HCT116 (cell line): Measurements from ENCODE around the gene EVA1A. TPM values are rescaled to one million over a fixed set of nuclear protein-coding genes. Genes with fewer than 3 reads are reported as not detected.

Experiments
- ATAC-seq: fragments of 200-7000 bp; cut with Tn5 transposase; 2 replicates; pipeline ENCODE4 v1.9.1; 2020; ENCODE audit warnings: mild to moderate bottlenecking, moderate library complexity
- BruUV-seq: library from RNA; stranded (reverse); fragments of 400-500 nt; replicated peaks from 2 replicates; lab custom pipeline; 2021; lab: Mats Ljungman, UMichigan
- CTCF ChIA-PET: fragments of 300-600 bp; sonication (Branson Sonifier 250); formaldehyde crosslinking; loops from one replicate; lab custom pipeline; 2021; ENCODE audit warnings: antibody characterized with exemption; lab: Charles Lee
- POLR2A ChIA-PET: fragments of 300-600, 350-600 bp; sonication (Branson Sonifier 250); formaldehyde crosslinking; loops from one replicate; lab custom pipeline; 2021; ENCODE audit warnings: antibody characterized with exemption; lab: Charles Lee
- RAD21 ChIA-PET, 2 experiments: fragments of 300-600 bp; sonication (Branson Sonifier 250); formaldehyde crosslinking; loops; one replicate each; lab custom pipeline; 2023; ENCODE audit warnings: low total read pairs in 2 of 2; ENCODE audit not compliant: uncharacterized antibody in 2 of 2, unreplicated experiment in 2 of 2, low non-redundant PET in 1 of 2; lab: Charles Lee
- DNase-seq: peaks from one replicate; pipeline ENCODE4 v3.0.0-alpha.2; 2010; ENCODE audit warnings: low read depth, low spot score
- H2AFZ ChIP-seq: fragments of 200-600 bp; shearing (Covaris generic), sonication (generic); 2 replicates; pipeline ENCODE4 v1.6.1; 2017; ENCODE audit warnings: low read depth, mixed run types, mixed read lengths, antibody characterized with exemption, low read length; ENCODE audit not compliant: poor library complexity, severe bottlenecking
- H3K27ac ChIP-seq: 2 replicates; pipeline ENCODE4 v1.5.1; 2012; ENCODE audit warnings: low read depth, low read length
- H3K27me3 ChIP-seq: fragments of 200-600 bp; sonication (generic); 2 replicates; pipeline ENCODE4 v1.6.1; 2016; ENCODE audit warnings: mixed run types, low read length, mixed read lengths; ENCODE audit not compliant: insufficient read depth
- H3K36me3 ChIP-seq, 2 experiments: fragments of 200-500 bp in 1 of 2; fragments of 200-600 bp in 1 of 2; sonication (Bioruptor generic) in 1 of 2; sonication (generic) in 1 of 2; 2 replicates each; pipeline versions ENCODE4 v1.5.1 to v1.6.1; 2014 to 2016; ENCODE audit warnings: low read length in 2 of 2, inconsistent platforms in 1 of 2, mixed read lengths in 1 of 2, mixed run types in 1 of 2; ENCODE audit not compliant: insufficient read depth in 2 of 2, control insufficient read depth in 1 of 2
- H3K4me1 ChIP-seq, 2 experiments: fragments of 200-600 bp in 1 of 2; sonication (generic) in 1 of 2; 2 replicates each; pipeline versions ENCODE4 v1.5.1 to v1.6.1; 2012 to 2017; ENCODE audit warnings: low read length in 2 of 2, inconsistent platforms in 1 of 2, mild to moderate bottlenecking in 1 of 2, mixed read lengths in 1 of 2, mixed run types in 1 of 2, moderate library complexity in 1 of 2; ENCODE audit not compliant: insufficient read depth in 2 of 2, control insufficient read depth in 1 of 2
- H3K4me2 ChIP-seq: fragments of 200-600 bp; sonication (generic); 2 replicates; pipeline ENCODE4 v1.6.1; 2017; ENCODE audit warnings: mixed run types, low read length, mixed read lengths
- H3K4me3 ChIP-seq, 2 experiments: fragments of 200-600 bp in 1 of 2; sonication (generic) in 1 of 2; replicated peaks in 1 of 2; 2 replicates each; pipeline ENCODE4 v1.5.1; 2011 to 2016; ENCODE audit warnings: low read length in 2 of 2, control low read depth in 1 of 2, low read depth in 1 of 2, mild to moderate bottlenecking in 1 of 2, mixed read lengths in 1 of 2, mixed run types in 1 of 2
- H3K79me2 ChIP-seq: fragments of 200-600 bp; sonication (generic); 2 replicates; pipeline ENCODE4 v1.6.1; 2017; ENCODE audit warnings: mild to moderate bottlenecking, mixed run types, low read length, moderate library complexity, mixed read lengths; ENCODE audit not compliant: insufficient read depth
- H3K9ac ChIP-seq: fragments of 200-600 bp; sonication (generic); 2 replicates; pipeline ENCODE4 v1.6.1; 2016; ENCODE audit warnings: low read length, mixed read lengths
- H3K9me2 ChIP-seq: fragments of 200-600 bp; sonication (generic), shearing (Covaris generic); 2 replicates; pipeline ENCODE4 v1.6.1; 2017; ENCODE audit warnings: mixed run types, mild to moderate bottlenecking, moderate library complexity; ENCODE audit not compliant: insufficient read depth
- H3K9me3 ChIP-seq, 2 experiments: fragments of 200-500 bp in 1 of 2; fragments of 200-600 bp in 1 of 2; sonication (Bioruptor generic) in 1 of 2; sonication (generic) in 1 of 2; 2 replicates each; pipeline ENCODE4 v1.6.1; 2014 to 2017; ENCODE audit warnings: low read length in 2 of 2, mixed read lengths in 2 of 2, inconsistent platforms in 1 of 2, low read depth in 1 of 2, mild to moderate bottlenecking in 1 of 2, mixed run types in 1 of 2, moderate library complexity in 1 of 2; ENCODE audit not compliant: control insufficient read depth in 1 of 2, insufficient read depth in 1 of 2
- H4K20me1 ChIP-seq: fragments of 200-600 bp; sonication (generic), shearing (Covaris generic); 2 replicates; pipeline ENCODE4 v1.6.1; 2017; ENCODE audit warnings: mixed run types, mild to moderate bottlenecking, moderate library complexity; ENCODE audit not compliant: insufficient read depth
- CBX3 ChIP-seq: IDR thresholded peaks from 2 replicates; pipeline ENCODE4 v1.6.1; 2012; ENCODE audit warnings: low read depth
- CEBPB ChIP-seq: IDR thresholded peaks from 2 replicates; pipeline ENCODE4 v1.6.1; 2012; ENCODE audit warnings: low read depth
- EZH2 ChIP-seq: fragments of 200-600 bp; sonication (generic); IDR thresholded peaks from 2 replicates; pipeline ENCODE4 v1.6.1; 2017; ENCODE audit warnings: antibody characterized with exemption, mixed run types
- EZH2phosphoT487 ChIP-seq: fragments of 200-600 bp; IDR thresholded peaks from 2 replicates; pipeline ENCODE4 v1.6.1; 2018; ENCODE audit warnings: antibody characterized with exemption, borderline replicate concordance
- FOSL1 ChIP-seq: IDR thresholded peaks from 2 replicates; pipeline ENCODE4 v1.6.1; 2012; ENCODE audit warnings: low read depth
- JUND ChIP-seq: IDR thresholded peaks from 2 replicates; pipeline ENCODE4 v1.6.1; 2012
- POLR2AphosphoS5 ChIP-seq: IDR thresholded peaks from 2 replicates; pipeline ENCODE4 v1.6.1; 2011; ENCODE audit warnings: mild to moderate bottlenecking, low read depth, low read length, moderate library complexity
- RAD21 ChIP-seq: IDR thresholded peaks from 2 replicates; pipeline ENCODE4 v1.6.1; 2012; ENCODE audit warnings: low read depth, mild to moderate bottlenecking
- TCF7L2 ChIP-seq: IDR thresholded peaks from 2 replicates; pipeline ENCODE4 v1.7.0; 2011; ENCODE audit warnings: borderline replicate concordance, inconsistent platforms; ENCODE audit not compliant: insufficient read depth, insufficient read length; ENCODE audit errors: extremely low read depth
- YY1 ChIP-seq: IDR thresholded peaks from 2 replicates; pipeline ENCODE4 v1.6.1; 2011; ENCODE audit warnings: low read length, low read depth, moderate library complexity, mild to moderate bottlenecking; ENCODE audit not compliant: insufficient replicate concordance; ENCODE audit errors: extremely low read depth
- ZFX ChIP-seq: fragments of 450-650 bp; IDR thresholded peaks from 2 replicates; pipeline ENCODE4 v1.6.1; 2017
- ZNF274 ChIP-seq: fragments of 200-500 bp; sonication (Bioruptor generic); IDR thresholded peaks from 2 replicates; pipeline ENCODE4 v1.6.1; 2014; ENCODE audit warnings: mild to moderate bottlenecking, low read depth, low read length, inconsistent platforms
- intact Hi-C: fragments of 100-400 bp; cut with micrococcal nuclease; formaldehyde crosslinking; loops from 2 replicates; pipeline ENCODE4 v1.10.0; 2022
- total RNA-seq: library from RNA; stranded (reverse); gene quantifications from one replicate; pipeline ENCODE4 v1.2.1, GENCODE V29; 2021; ENCODE audit not compliant: unreplicated experiment
- TF ChIP-seq, protein P1 (sequence below), 3 experiments: fragments of 200-600 bp in 1 of 3; sonication (generic) in 1 of 3; IDR thresholded peaks in 2 of 3; conservative IDR thresholded peaks in 1 of 3; 2 replicates each; pipeline ENCODE4 v1.5.1; 2012 to 2017; ENCODE audit warnings: low read depth in 2 of 3, low read length in 2 of 3, antibody characterized with exemption in 1 of 3, borderline replicate concordance in 1 of 3, control low read depth in 1 of 3, mild to moderate bottlenecking in 1 of 3, mixed read lengths in 1 of 3, mixed run types in 1 of 3, moderate library complexity in 1 of 3; ENCODE audit not compliant: insufficient read depth in 1 of 3
- TF ChIP-seq, protein P2 (sequence below): IDR thresholded peaks from 2 replicates; pipeline ENCODE4 v1.6.1; 2011; ENCODE audit warnings: mild to moderate bottlenecking, low read length, moderate library complexity; ENCODE audit not compliant: insufficient replicate concordance; ENCODE audit errors: extremely low read depth
- TF ChIP-seq, protein P3 (sequence below): IDR thresholded peaks from 2 replicates; pipeline ENCODE4 v1.6.1; 2012
- TF ChIP-seq, protein P4 (sequence below): IDR thresholded peaks from 2 replicates; pipeline ENCODE4 v1.6.1; 2012
- TF ChIP-seq, protein P5 (sequence below): IDR thresholded peaks from 2 replicates; pipeline ENCODE4 v1.6.1; 2012; ENCODE audit warnings: low read depth

EVA1A gene
- total RNA-seq, 1 experiment from 2014 or later = 2.8 TPM

DNA sequence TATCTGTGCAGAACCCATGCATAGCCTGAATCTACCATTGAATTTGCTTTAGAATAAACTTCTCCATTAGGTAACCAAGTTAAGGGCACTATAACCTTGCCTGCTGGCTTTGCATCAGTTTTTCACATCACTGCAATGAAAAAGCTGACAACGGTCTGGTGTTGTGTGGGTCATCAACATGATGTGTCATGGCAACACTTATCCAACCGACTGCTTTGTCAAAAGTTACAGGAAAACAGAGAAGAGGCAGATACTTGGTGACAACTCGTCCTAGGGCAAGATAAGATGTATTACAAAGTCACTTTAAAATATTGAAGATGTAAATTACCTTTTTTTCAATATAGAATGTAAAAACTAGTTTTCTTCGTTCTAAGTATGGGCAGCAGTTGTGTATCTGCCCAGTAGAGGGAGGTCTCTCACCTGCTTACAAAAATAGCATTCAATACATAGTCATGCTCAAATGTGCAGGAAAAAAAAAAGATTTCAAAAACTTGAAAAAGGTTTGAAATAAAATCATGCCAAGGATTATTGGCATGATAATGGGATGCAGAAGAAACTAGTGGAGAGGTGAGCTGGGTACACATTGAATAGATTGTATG, 96.3 kb downstream of the EVA1A start:
- intact Hi-C loops = loop anchor here (1.0 kb wide), 2 partner anchors 145 to 164 kb away; no protein-coding TSS in a partner anchor
- BruUV-seq = no TSS peak
- Histone ChIP-seq H3K36me3 (no peaks in the 10 kb centered on the region), H3K79me2 (no peaks in the 10 kb centered on the region), H3K4me2 (no peak overlapping the region), H3K9me2 (no peaks in the 10 kb centered on the region), H3K4me3 (no peak overlapping the region), H3K9ac (no peak overlapping the region), H3K4me1 (no peaks in the 10 kb centered on the region), H2AFZ (no peak overlapping the region), H3K9me3 (no peaks in the 10 kb centered on the region), H3K27me3 (peaks cover 48% of the 10 kb centered on the region)
- DNase-seq (peak; percentile 3), ATAC-seq (peak; percentile 72)
- CTCF ChIA-PET = interaction anchor here (2.5 to 3.5 kb wide), 2 partner anchors 144 to 164 kb away, joined by 13 to 23 read pairs; no protein-coding TSS in a partner anchor
- RAD21 ChIA-PET = no interaction called here
- no peak for TF ChIP-seq JUND
- TF ChIP-seq, protein P1, sequence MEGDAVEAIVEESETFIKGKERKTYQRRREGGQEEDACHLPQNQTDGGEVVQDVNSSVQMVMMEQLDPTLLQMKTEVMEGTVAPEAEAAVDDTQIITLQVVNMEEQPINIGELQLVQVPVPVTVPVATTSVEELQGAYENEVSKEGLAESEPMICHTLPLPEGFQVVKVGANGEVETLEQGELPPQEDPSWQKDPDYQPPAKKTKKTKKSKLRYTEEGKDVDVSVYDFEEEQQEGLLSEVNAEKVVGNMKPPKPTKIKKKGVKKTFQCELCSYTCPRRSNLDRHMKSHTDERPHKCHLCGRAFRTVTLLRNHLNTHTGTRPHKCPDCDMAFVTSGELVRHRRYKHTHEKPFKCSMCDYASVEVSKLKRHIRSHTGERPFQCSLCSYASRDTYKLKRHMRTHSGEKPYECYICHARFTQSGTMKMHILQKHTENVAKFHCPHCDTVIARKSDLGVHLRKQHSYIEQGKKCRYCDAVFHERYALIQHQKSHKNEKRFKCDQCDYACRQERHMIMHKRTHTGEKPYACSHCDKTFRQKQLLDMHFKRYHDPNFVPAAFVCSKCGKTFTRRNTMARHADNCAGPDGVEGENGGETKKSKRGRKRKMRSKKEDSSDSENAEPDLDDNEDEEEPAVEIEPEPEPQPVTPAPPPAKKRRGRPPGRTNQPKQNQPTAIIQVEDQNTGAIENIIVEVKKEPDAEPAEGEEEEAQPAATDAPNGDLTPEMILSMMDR (IDR thresholded peaks at IDR 0.05 in 2 of 3, conservative IDR thresholded peaks at IDR 0.05 in 1 of 3; ENCODE audit: borderline replicate concordance in 1 of 3, insufficient read depth in 1 of 3, low read depth in 2 of 3, low read length in 2 of 3) = peak; percentile 61 to 78 (median 77); a peak in 5 of 6 replicates
- TF ChIP-seq RAD21 = peak; percentile 66
- TF ChIP-seq, protein P2, sequence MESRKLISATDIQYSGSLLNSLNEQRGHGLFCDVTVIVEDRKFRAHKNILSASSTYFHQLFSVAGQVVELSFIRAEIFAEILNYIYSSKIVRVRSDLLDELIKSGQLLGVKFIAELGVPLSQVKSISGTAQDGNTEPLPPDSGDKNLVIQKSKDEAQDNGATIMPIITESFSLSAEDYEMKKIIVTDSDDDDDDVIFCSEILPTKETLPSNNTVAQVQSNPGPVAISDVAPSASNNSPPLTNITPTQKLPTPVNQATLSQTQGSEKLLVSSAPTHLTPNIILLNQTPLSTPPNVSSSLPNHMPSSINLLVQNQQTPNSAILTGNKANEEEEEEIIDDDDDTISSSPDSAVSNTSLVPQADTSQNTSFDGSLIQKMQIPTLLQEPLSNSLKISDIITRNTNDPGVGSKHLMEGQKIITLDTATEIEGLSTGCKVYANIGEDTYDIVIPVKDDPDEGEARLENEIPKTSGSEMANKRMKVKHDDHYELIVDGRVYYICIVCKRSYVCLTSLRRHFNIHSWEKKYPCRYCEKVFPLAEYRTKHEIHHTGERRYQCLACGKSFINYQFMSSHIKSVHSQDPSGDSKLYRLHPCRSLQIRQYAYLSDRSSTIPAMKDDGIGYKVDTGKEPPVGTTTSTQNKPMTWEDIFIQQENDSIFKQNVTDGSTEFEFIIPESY = no peak
- no peak for TF ChIP-seq CEBPB
- TF ChIP-seq, protein P3, sequence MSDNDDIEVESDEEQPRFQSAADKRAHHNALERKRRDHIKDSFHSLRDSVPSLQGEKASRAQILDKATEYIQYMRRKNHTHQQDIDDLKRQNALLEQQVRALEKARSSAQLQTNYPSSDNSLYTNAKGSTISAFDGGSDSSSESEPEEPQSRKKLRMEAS = no peak
- TF ChIP-seq, protein P4, sequence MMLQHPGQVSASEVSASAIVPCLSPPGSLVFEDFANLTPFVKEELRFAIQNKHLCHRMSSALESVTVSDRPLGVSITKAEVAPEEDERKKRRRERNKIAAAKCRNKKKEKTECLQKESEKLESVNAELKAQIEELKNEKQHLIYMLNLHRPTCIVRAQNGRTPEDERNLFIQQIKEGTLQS = no peak
- no peak for TF ChIP-seq TCF7L2
- TF ChIP-seq EZH2 = no peak
- no peak for TF ChIP-seq YY1
- TF ChIP-seq POLR2AphosphoS5 = no peak
- TF ChIP-seq EZH2phosphoT487 = no peak
- no peak for TF ChIP-seq FOSL1
- no peak for TF ChIP-seq ZFX
- TF ChIP-seq, protein P5, sequence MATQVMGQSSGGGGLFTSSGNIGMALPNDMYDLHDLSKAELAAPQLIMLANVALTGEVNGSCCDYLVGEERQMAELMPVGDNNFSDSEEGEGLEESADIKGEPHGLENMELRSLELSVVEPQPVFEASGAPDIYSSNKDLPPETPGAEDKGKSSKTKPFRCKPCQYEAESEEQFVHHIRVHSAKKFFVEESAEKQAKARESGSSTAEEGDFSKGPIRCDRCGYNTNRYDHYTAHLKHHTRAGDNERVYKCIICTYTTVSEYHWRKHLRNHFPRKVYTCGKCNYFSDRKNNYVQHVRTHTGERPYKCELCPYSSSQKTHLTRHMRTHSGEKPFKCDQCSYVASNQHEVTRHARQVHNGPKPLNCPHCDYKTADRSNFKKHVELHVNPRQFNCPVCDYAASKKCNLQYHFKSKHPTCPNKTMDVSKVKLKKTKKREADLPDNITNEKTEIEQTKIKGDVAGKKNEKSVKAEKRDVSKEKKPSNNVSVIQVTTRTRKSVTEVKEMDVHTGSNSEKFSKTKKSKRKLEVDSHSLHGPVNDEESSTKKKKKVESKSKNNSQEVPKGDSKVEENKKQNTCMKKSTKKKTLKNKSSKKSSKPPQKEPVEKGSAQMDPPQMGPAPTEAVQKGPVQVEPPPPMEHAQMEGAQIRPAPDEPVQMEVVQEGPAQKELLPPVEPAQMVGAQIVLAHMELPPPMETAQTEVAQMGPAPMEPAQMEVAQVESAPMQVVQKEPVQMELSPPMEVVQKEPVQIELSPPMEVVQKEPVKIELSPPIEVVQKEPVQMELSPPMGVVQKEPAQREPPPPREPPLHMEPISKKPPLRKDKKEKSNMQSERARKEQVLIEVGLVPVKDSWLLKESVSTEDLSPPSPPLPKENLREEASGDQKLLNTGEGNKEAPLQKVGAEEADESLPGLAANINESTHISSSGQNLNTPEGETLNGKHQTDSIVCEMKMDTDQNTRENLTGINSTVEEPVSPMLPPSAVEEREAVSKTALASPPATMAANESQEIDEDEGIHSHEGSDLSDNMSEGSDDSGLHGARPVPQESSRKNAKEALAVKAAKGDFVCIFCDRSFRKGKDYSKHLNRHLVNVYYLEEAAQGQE = no peak
- TF ChIP-seq ZNF274 = no peak
- TF ChIP-seq CBX3 = no peak
- TF ChIP-seq, all 23 proteins: peak for 2
- Histone ChIP-seq H3K27ac (no peak overlapping the region), H4K20me1 (no peaks in the 10 kb centered on the region)
- POLR2A ChIA-PET = no interaction called here
